ENCODE measurements around the gene CPHXL.

CPHXL gene

GRCh38 chr16:75726390-75726789 is at the start of gene CPHXL:
Gene CPHXL, minus strand, starts transcription at chr16:75726490. Its CDS starts 48 bp downstream, at chr16:75726442.
- ATAC-seq = no peak
- no peak for DNase-seq

DNA sequence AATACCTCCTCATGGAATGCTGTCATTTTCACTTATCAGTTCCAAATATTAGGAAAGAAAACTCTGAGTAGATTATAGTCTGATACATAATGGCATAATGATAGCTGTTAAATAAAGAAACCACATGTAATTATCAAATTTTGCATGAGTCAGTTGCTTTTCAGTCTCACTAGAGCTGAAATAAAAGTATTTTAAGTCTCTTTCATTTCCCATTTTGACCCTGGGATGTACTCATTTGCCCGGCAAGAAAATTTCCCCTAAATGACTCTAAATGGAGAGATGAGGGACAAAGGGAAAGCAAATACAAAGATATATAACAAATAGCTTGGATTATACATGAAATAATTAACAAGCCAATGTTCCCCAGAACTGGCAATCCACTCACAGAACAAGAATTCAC is 47.9 kb upstream of the CPHXL start:
- no peak for DNase-seq
- no peak for ATAC-seq

DNA sequence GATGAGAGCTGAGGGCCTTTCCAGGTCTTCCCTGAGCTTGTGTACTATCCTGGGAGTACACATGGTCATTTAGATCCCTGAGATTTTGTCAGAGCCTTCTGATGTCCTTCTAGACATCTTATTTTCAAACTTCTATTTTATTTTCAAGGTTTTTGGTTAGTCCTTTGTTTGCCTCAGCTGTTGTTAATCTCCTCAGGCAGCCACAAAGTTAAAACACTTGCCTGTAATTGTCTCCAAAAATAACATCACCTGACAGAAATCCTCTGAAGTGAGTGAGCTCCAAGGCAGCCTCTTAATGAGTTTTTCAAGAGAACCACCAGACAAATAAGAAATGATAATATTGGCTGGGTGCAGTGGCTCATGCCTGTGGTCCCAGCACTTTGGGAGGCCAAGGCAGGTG is 43.8 kb upstream of the CPHXL start:
- DNase-seq (no peak), ATAC-seq (no peak)

DNA sequence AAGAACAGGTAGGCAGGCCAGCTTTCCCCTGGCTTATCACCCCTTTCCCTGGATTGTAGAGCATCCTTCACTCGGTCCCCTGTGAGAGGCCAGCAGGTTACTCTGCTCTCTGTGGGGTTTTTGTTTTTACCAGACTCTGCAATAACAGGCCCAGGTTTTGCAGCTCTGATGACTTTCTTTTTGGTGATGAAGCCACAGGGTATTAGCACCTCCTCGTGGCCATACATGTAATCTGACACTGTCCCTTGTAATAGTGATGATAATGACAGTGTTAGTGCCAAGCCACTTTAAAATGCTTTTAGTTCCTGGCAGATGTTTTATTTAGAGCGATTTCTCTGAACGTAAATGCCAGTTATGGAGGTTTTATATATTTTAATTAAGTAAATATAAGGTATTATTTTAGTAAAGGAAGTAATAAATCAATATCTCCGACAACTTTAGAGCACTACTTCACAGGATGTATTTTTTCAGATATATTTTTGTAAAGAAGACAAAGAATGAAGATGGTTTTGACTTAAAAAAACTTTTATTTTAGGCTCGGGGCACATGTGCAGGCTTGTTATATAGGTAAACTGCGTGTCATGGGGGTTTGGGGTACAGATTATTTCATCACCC is 38.0 kb upstream of the CPHXL start:
- peak; percentile 46 for DNase-seq
- ATAC-seq = peak; percentile 86

DNA sequence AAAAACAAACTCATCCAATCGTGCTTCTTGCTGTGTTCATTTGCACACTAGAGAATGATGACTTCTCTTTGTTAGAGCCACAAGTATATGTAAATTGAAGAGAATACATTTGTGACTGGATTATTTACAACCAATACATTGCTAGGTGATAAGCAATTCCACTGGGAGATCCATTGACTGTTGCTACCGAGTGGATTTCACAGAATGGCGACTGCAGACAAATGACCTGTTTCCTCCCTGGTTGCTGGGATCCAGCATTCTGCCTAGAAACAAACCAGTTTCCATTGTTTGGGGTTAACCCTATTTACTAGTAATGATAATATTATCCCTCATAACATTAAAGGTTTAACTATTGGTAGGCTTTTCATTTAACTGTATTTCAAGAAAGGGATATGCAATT is 36.9 kb upstream of the CPHXL start:
- ATAC-seq (no peak), DNase-seq (no peak)

DNA sequence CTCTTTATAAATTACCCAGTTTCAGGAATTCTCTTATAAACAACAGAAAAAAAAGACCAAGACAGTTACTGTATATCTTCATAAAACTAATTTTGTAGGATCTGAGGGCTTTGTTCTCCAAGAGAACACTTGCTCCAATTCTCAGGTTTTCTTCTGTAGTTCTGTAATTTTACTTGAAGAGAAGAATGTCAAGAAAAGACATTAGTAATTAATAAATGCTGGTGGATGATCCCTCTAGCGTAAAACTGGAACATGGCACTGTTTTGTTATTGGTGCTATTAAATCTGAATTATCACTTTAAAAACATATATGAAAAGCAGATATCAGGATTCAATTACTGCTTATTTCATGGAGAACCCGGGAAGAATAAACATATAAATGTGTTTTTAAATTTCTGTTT is 36.5 kb upstream of the CPHXL start:
- no peak for DNase-seq
- ATAC-seq = no peak

GRCh38 chr16:75761108-75761507 is 34.8 kb upstream of the CPHXL start:
- no peak for DNase-seq
- ATAC-seq = no peak

- no peak for ATAC-seq
- no peak for DNase-seq
Observed at GRCh38 chr16:75760018-75760519, 33.8 kb upstream of the CPHXL start.

DNA sequence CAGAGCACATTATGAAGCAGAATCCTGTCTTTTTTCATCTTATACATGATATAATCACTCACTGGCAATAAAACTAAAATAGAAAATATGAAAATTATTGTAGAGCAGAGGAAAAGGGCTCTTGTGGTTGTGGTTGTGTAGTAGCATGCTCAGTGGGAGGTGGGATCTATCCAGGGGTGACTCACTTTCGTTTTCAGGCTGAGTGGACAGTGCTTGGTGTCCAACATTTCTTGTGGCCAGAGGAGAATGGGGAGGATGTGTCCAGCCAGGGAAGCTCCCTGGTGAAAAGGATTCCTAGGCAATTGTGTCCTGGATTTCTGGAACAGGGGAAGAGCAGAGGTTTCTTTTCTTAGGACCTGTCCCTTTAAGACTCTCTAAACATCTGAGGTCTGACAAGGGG is 31.9 kb upstream of the CPHXL start:
- ATAC-seq (peak; percentile 39), DNase-seq (no peak)

DNA sequence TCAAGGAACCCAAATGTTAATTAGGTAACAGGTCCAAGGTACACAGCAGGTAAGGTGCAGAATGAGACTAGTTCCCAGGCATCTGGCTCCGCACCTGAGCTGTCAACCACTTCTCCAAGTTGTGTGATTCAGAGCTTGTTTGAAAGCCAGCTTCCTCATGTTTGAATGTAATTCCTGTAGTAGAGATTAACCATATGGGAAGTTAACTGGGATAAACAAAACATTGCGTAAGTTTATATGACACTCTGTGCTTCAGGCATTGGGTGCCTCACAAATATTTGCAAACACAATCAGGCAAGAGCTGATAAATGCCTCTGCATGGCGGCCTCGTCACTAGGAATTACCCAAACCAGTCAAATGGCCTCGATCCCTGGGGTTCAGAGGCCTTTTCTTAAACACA is 27.9 kb upstream of the CPHXL start:
- DNase-seq (no peak), ATAC-seq (no peak)

- ATAC-seq = no peak
- no peak for DNase-seq
Observed at GRCh38 chr16:75750528-75750927, 24.2 kb upstream of the CPHXL start.

DNA sequence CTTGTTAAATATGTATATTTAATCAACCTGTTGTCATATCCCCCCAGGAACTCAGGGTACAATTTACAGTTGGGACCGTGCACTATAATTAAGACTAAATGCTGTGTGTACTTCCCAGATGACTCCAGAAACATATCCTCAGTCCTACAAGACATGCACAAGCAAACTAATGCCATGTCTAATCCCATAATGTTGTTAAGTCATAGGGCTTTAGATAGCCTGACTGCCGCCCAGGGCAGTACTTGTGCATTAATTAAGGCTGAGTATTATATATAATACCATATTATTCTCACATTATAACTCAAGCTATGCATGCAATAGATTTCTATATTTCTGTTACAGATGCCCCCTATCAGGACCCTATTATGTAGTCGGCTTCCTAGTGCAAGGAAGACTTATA is 20.1 kb upstream of the CPHXL start:
- DNase-seq (no peak), ATAC-seq (no peak)

GRCh38 chr16:75745823-75746222 is 19.5 kb upstream of the CPHXL start:
- DNase-seq = no peak
- no peak for ATAC-seq

DNA sequence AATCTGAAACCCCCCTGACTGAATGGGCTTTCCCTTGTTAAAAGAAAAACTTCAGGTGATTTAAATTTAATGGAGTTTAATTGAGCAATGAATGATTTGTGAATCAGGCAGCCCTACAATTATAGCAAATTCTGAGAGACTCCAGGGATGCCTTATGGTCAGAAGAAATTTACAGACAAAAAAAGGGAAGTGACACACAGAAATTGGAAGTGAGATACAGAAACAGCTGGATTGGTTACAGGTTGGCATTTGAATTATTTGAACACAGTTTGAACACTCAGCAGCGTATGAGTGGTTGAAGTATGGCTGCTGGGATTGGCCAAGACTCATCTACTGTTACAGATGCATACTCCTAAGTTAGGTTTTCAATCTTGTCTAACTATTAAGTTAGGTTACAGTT is 19.0 kb upstream of the CPHXL start:
- DNase-seq (no peak), ATAC-seq (no peak)

DNA sequence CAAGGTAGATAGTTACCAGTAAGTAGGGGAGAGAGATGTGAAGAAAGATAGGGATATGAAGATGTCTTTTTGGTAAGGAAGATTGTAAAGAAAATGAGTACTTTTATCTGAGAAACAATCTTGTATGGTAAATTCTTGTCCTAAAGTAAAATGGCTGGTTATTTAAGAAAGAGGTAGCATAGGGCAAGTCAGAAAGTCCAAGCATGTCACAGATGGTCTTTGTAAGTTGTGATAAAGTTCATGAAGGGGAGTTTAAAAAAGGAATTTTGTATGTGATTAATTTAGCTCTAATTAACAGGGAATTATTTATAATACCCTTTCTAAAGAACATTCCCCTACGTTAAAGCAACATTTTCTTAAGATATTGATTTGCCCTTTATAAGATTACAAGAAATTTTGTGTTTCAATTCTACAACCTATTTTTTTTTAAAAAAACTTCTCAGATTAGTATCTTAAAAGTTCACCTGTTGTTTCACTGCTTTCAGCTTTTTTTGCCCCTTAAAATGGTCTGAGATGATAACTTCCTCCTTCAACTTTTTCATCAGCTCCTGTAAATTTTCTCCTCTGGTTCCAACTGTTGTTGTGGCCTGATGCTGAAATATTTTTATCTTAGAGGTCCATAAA is 16.2 kb upstream of the CPHXL start:
- ATAC-seq (no peak), DNase-seq (no peak)

GRCh38 chr16:75733305-75734211 is 7.3 kb upstream of the CPHXL start:
- DNase-seq = no peak
- no peak for ATAC-seq

DNA sequence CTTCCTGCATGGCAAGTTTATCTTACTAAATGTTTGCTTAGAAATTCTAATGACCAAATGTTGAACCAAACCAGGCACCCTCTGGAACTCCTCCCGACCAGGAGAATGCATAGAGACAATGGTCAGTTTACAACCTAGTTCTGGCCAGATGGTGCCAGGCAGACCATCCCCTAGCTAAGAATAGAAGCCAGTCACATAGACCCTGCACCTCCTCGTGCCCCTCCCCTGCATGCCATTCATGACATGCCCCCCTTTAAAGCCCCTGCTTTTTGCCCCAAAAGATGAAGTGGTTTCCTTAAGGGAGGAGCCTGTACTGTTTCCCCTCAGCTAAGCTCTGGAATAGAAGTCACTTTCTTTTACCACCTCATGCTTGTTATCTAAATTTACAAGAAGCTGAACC is 6.6 kb upstream of the CPHXL start:
- ATAC-seq (no peak), DNase-seq (no peak)

GRCh38 chr16:75727221-75727620 is 931 bp upstream of the CPHXL start:
- ATAC-seq = no peak
- no peak for DNase-seq

DNA sequence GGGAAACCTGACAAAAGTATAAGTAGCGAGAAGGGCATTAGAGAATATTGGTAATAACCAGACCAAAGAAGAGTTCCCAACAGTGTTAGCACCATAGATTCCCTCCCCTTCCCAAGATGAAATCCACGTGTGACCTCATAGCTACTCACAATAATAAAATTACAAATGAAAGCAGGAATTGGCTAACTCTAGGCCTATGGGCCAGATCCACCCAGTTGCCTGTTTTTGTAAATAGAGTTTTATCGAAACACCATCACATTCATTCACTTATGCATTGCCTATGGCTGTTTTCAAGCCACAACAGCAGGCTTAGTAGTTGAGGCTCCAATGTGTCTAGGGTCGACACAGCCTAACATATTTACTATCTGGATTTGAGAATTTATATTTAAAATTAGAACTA is 7.8 kb downstream of the CPHXL start:
- no peak for ATAC-seq
- DNase-seq = no peak

DNA sequence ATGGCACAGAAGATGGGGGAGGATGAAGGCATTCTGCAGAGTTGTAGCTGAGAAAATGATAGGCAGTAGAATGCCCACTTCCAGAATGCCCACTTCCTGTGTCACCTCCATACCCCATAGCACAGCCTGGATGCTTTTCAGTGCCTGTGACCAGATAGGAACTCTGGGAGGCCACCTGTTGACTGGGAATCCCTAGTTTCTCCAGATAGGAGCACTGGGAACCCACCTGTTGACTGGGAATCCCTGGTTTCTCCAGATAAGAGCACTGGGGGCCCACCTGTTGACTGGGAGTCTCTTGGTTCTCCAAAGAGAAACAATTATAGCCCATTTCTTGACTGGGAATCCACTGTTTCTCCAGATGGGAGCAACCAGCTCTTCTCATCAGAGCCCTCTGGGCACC is 11.6 kb downstream of the CPHXL start:
- DNase-seq (no peak), ATAC-seq (no peak)

DNA sequence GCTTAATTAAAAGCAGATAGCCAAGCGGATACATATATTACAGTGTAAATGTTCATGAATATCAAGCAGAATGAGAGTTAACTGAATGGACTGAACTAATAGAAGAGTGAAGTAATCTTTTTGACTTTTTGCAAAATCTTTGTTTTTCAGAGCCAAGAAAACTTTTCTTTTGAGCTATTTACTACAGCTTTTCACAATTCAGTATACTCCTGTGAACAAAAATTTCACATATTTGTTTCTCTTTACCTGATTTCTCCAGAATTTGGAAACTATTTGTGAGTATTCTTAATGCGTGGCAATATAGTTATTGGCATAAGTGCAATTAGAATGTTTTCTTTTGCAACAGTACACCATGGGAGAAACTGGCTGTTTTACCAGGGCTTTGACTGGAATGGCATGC is 15.9 kb downstream of the CPHXL start:
- DNase-seq = no peak
- no peak for ATAC-seq

DNA sequence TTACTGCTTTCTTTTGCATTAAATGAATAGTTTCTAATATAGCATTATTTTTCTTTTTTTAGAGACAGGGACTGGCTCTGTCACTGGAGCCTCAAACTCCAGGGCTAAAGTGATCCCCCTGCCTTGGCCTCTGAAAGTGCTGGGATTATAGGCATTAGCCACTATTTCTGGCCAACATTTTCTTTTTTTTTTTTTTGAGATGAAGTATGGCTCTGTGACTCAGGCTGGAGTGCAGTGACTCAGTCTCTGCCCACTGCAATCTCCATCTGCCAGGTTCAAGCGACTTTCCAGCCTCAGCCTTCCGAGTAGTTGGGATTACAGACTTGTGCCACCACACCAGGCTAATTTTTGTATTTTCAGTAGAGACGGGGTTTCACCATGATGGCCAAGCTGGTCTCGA is 23.0 kb downstream of the CPHXL start:
- DNase-seq = no peak
- no peak for ATAC-seq

- DNase-seq = no peak
- ATAC-seq = no peak
Observed at GRCh38 chr16:75702242-75702641, 24.0 kb downstream of the CPHXL start.
